HepG2 (cell line): Measurements from ENCODE around the gene CHAF1A.

Source experiments
- CTCF ChIP-seq: sonication (generic); formaldehyde crosslinking; IDR thresholded peaks from 2 replicates; pipeline ENCODE4 v1.5.0; 2020; ENCODE audit warnings: mild to moderate bottlenecking, missing genetic modification reagents, moderate library complexity
- GABPB1 ChIP-seq: IDR thresholded peaks from 2 replicates; pipeline ENCODE4 v1.6.1; 2016; ENCODE audit warnings: mild to moderate bottlenecking, missing genetic modification reagents, moderate library complexity, missing compliant biosample characterization
- GATAD2A ChIP-seq: IDR thresholded peaks from 2 replicates; pipeline ENCODE4 v1.6.1; 2016
- GFI1 ChIP-seq: sonication (generic); formaldehyde crosslinking; IDR thresholded peaks from 2 replicates; pipeline ENCODE4 v1.5.0; 2020; ENCODE audit warnings: missing genetic modification reagents, mild to moderate bottlenecking, borderline replicate concordance
- POLR2AphosphoS5 ChIP-seq: IDR thresholded peaks from 2 replicates; pipeline ENCODE4 v1.6.1; 2012; ENCODE audit warnings: low read depth, low read length
- ZNF768 ChIP-seq: sonication (generic); formaldehyde crosslinking; IDR thresholded peaks from 2 replicates; pipeline ENCODE4 v1.4.0; 2020; ENCODE audit warnings: missing genetic modification reagents

GRCh38 chr19:4357921-4358326 lies 44.5 kb upstream of the CHAF1A start:
- TF ChIP-seq GFI1 (CRISPR knock-in tag) (no peak), ZNF768 (CRISPR knock-in tag) (no peak), POLR2AphosphoS5 (no peak), CTCF (no peak), GABPB1 (CRISPR knock-in tag) (no peak), GATAD2A (CRISPR knock-in tag) (no peak)
